HCEC 1CT (cell line): ENCODE measurements around the gene ARPP21.
"Not testable (repeated sequence)": the region's sequence is repeated elsewhere in the genome, so short reads cannot be mapped to it uniquely, and the experiment has no call there.

Experiments used
- DNase-seq: peaks from one replicate; pipeline ENCODE4 v3.0.0-alpha.2; 2017

Gene ARPP21

DNA sequence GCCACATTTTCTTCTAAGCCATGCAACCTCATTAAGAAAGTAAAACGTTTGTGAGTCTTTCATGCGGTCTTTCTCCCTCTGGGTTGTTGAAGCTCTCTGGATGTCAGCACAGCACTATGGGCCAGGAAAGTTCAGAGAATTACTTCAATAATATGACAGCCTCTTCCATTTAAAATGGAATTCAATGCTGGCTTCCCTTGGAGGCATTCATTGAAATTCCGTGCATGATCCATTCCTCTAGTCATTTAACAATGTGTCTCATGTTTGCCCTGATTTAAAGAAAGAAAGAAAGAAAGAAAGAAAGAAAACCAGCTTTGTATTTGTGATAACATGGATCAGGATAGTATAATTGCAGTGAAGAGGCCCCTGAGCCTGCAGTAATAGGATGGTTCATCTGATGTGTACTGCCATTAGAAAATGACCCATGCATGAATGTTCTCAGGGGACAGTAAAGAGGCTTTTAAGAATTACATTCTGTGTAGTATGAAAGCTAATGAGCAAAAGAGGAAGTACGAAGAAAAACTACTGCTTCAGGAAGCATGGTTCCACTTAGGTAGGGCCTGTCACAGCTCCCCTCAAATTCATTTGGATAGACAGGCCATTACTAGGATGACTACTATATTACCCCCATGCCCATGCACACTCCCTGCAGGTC is 146.0 kb downstream of the ARPP21 start:
- DNase-seq, result no peak

DNA sequence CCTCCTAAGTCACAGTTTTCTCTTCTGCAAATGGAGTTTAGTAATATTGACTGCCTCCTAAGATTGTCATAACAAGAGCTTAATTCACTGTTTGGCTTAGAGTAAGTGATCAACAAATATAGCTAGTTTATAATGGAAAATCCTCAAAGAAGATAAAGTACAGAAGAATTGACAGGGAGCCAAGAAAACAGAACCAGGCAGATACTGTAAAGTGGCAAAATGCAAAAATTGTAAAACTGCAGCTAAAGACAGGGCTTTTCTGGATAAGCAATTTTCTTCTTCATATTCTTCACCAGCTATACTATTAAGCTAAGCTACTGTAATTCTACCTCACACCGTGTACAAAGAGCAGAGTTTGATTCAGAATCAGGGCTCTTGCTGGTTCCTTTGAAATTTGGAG is 148.6 kb downstream of the ARPP21 start:
- DNase-seq, result no peak

DNA sequence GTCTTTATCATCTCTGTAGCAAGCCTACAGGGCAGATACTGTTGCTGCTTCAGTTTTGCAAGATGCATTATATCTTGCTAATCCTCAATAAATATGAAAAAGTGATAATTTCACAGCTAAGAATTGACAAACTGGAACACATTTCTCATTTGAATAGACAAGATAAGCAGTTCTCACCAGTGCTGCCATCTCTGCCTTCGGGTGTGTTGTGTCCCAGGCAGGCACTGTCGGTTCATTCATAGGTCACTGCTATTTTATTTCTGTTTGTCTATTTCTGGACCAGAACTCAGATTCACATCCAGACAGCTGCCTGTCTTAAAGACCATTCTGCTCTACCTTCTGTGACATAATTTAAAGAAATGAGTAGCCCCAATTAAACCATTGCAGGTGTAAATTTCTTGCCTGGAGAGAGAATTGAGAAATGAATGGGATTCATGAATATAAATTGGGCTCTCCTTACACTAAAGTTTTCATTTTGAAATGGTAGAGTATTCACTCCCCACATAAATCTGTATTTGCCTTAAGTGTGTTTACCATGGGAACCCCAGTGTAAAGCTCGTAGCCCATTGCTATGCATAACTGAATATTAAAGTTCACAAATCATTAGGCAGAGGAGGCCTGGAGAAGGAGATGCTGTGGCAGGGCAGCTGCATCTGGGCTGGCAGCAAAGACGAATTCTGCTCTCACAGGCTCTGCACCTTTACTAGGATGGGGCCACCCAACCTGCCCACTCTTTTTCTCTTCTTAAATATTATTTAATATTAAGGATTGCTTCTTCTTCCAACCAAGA is 149.9 kb downstream of the ARPP21 start:
- no peak for DNase-seq

DNA sequence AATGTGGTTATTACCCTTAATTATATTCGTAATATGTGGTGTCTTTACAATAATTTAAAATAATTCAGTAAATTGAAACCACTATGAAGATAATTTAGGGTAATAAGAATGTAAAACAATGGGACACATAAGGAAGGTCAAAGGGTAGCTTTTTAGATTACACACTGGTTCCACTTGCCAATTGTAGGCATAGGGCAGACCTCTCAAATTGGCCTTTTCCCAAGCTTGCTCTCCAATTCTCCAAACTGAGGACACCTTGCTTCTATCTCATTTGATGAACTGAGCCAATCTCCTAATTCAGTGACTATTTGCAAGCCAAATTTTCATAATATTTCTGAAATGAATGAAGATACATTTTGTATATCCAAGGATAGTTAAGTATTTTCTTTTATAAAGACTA is 151.4 kb downstream of the ARPP21 start:
- no peak for DNase-seq

DNA sequence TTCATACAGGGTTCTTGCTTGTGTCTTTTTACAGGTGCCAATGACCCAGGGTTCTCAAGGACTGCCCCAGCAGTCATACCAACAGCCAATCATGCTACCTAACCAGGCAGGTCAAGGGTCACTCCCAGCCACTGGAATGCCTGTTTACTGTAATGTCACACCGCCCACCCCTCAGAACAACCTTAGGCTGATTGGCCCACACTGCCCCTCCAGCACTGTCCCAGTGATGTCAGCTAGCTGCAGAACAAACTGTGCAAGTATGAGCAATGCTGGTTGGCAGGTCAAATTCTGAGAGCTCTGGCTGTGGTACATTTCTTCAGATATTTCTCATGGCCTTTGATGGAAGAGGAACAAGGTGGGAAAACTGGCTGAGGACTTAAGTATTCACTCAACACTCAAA is 154.3 kb downstream of the ARPP21 start:
- no peak for DNase-seq

DNA sequence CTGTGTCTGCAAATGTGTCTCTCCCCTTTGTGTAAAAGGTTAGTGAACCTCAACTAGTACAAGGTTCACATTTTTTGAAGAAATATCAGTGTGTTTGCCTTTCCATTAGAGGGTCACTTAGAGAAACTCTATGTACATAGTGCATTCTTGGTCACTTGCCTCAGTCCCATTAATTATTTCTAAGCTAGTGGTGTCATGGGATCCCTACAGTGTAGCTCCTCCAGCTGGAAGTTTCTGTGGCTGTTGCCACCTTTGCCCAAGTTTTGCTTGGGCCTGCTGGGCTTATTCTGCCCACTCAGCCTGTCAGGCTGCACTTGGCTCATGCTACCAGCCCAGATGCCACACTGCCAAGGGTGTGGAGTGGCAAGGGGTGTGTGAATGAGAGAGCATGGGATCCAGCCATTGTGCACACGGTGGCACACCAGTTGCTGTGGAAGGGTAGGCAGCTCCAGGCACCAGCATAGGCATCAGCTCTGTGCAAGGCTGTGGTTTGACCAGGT is 161.7 kb downstream of the ARPP21 start:
- DNase-seq, result no peak

DNA sequence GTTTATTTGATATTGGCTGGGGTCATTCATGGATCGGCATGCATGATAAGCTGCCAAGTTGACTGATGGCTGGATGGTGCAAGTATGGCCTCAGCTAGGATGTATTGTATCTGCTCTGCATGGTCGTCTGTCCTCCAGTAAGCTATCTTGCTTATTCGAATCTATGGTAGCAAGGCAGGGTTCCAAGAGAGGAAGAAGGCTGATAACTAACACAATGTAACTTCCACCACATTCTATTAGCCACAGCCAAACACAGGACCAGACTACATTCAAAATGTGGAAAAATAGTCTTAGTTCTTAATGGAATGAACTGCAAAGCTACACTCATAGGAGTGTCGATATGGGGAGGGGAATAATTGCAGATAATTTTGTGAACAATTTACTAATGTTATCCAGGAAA is 175.2 kb downstream of the ARPP21 start:
- DNase-seq, result no peak

DNA sequence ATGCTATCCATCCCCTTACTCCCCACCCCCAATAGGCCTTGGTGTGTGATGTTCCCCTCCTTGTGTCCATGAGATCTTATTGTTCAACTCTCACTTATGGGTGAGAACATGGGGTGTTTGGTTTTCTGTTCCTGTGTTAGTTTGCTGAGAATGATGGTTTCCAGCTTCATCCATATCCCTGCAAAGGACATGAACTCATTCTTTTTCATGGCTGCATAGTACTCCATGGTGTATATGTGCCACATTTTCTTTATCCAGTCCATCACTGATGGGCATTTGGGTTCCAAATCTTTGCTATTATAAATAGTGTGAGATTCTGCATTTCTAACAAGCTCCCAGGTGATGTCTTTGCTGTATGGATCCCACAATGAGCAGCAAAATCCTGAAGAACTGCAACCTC is 176.5 kb downstream of the ARPP21 start:
- DNase-seq, result not testable (repeated sequence)

DNA sequence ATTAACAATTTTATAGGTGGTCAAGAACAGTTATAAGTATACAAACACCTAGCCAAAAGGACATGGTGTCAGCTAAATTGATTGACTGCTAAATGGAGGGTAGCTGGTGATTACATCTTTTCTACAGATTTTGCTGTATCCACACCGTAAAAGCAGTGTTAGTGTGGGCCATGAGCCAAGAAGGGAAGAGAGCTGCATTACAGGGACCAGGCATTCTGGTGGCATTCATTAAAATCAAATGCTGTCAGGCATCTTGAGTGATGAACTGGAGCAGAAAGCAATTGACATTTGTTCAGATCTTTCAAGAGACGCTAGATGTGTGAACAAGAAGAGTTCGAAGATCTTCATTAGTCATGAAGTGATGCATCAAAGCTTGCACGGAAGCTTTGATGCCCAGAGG is 177.9 kb downstream of the ARPP21 start:
- DNase-seq, result no peak

DNA sequence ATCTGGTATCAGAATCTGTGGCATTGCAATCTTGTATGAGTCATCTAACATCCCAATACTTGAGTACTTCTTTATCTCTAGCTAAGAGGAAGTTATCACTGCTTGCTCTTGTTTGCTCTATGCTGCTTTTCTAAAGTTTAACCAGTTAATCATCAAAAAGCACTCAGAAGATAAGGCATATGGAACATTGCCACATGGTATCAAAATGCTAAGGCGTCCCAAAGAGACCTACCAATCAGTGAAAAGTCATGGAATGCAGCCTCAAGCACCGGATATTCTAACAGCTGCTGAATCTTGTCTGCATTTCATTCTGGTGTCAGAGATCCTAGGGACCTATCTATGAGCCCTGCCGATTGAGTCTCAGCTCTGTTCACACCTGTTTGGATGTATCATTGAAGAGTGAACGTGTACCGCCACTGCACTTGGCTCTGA is 192.8 kb downstream of the ARPP21 start:
- no peak for DNase-seq
